K562 (cell line): ENCODE measurements around the gene MRFAP1. TPM values are rescaled to one million over a fixed set of nuclear protein-coding genes. Genes with fewer than 3 reads are reported as not detected.

Experiments used
- ATAC-seq: fragments of 200-7000 bp; cut with Tn5 transposase; 3 replicates; pipeline ENCODE4 v1.9.1; 2020; ENCODE audit warnings: moderate library complexity
- BruUV-seq: library from RNA; stranded (reverse); fragments of 400-500 nt; replicated peaks from 2 replicates; lab custom pipeline; 2021; lab: Mats Ljungman, UMichigan
- CTCF ChIA-PET: fragments of 300-600 bp; formaldehyde crosslinking; extraction: SDS; loops from one replicate; lab custom pipeline; 2021; ENCODE audit warnings: low intra/inter-chr PET ratio; lab: Yijun Ruan, JAX
- POLR2A ChIA-PET: fragments of 300-600, 350-650 bp; sonication (Branson Sonifier 250); formaldehyde crosslinking; extraction: SDS; loops from one replicate; lab custom pipeline; 2021; ENCODE audit warnings: antibody characterized with exemption, inconsistent platforms; lab: Yijun Ruan, JAX
- DNase-seq, 4 experiments: peaks; one replicate each; pipeline versions ENCODE4 v3.0.0 to v3.0.0-alpha.2; 2011 to 2018; ENCODE audit warnings: low spot score in 3 of 4, mixed read lengths in 3 of 4; ENCODE audit errors: extremely low read depth in 1 of 4
- FAIRE-seq: peaks from 2 replicates; lab custom pipeline; 2011; peaks lifted over from hg19 to GRCh38; lab: Jason Lieb, UNC
- H2AFZ ChIP-seq: 2 replicates; pipeline ENCODE4 v1.6.0; 2011; ENCODE audit warnings: low read depth, low read length, control low read depth, inconsistent platforms
- H3K27ac ChIP-seq: fragments of 200-600 bp; 3 replicates; pipeline ENCODE4 v1.8.0; 2011; ENCODE audit warnings: low read depth, mild to moderate bottlenecking, control low read depth, inconsistent platforms, low read length, moderate library complexity, mixed read lengths; ENCODE audit errors: extremely low read depth
- H3K27me3 ChIP-seq, 2 experiments: fragments of 300-600 bp in 1 of 2; 2 replicates in 1 of 2; 3 replicates in 1 of 2; pipeline versions ENCODE4 v1.6.0 to v1.8.0; 2011; ENCODE audit warnings: inconsistent platforms in 2 of 2, low read length in 2 of 2, mild to moderate bottlenecking in 1 of 2, mixed read lengths in 1 of 2, moderate library complexity in 1 of 2; ENCODE audit not compliant: control insufficient read depth in 2 of 2, insufficient read depth in 2 of 2
- H3K36me3 ChIP-seq: fragments of 300-600 bp; 3 replicates; pipeline ENCODE4 v1.8.0; 2011; ENCODE audit warnings: mild to moderate bottlenecking, low read length, inconsistent platforms; ENCODE audit not compliant: control insufficient read depth, insufficient read depth
- H3K4me1 ChIP-seq, 2 experiments: fragments of 200-600 bp in 1 of 2; replicated peaks in 1 of 2; 2 replicates in 1 of 2; 3 replicates in 1 of 2; pipeline versions ENCODE4 v1.5.1 to v1.8.0; 2011; ENCODE audit warnings: inconsistent platforms in 2 of 2, low read length in 2 of 2, mild to moderate bottlenecking in 1 of 2, mixed read lengths in 1 of 2, moderate library complexity in 1 of 2; ENCODE audit not compliant: control insufficient read depth in 2 of 2, insufficient read depth in 2 of 2
- H3K4me2 ChIP-seq: 2 replicates; pipeline ENCODE4 v1.6.1; 2011; ENCODE audit warnings: low read length, control low read depth, inconsistent platforms, mixed read lengths; ENCODE audit not compliant: insufficient read depth
- H3K4me3 ChIP-seq: fragments of 200-600 bp; sonication (generic), shearing (Covaris generic); 2 replicates; pipeline ENCODE4 v1.5.1; 2016; ENCODE audit warnings: control low read depth, inconsistent platforms
- H3K79me2 ChIP-seq: fragments of 200-600 bp; 3 replicates; pipeline ENCODE4 v1.8.0; 2011; ENCODE audit warnings: low read length, inconsistent platforms; ENCODE audit not compliant: control insufficient read depth, insufficient read depth
- H3K9ac ChIP-seq, 2 experiments: 2 replicates each; pipeline versions ENCODE4 v1.6.0 to v1.6.1; 2011; ENCODE audit warnings: low read depth in 2 of 2, low read length in 2 of 2, control low read depth in 1 of 2, inconsistent platforms in 1 of 2, mild to moderate bottlenecking in 1 of 2, mixed read lengths in 1 of 2; ENCODE audit not compliant: insufficient read depth in 1 of 2
- H3K9me1 ChIP-seq: one replicate; pipeline ENCODE4 v1.6.0; 2011; ENCODE audit warnings: inconsistent platforms, mild to moderate bottlenecking, low read length, moderate library complexity; ENCODE audit not compliant: control insufficient read depth, insufficient read depth
- H3K9me3 ChIP-seq: replicated peaks from 2 replicates; pipeline ENCODE4 v1.5.1; 2011; ENCODE audit warnings: low read depth, low read length, inconsistent platforms; ENCODE audit not compliant: control insufficient read depth, insufficient read depth
- H4K20me1 ChIP-seq: replicated peaks from 2 replicates; pipeline ENCODE4 v1.6.1; 2011; ENCODE audit warnings: low read length, inconsistent platforms, mixed read lengths; ENCODE audit not compliant: control insufficient read depth, insufficient read depth
- CBFB ChIP-seq: sonication (generic); formaldehyde crosslinking; IDR thresholded peaks from 2 replicates; pipeline ENCODE4 v1.4.0; 2020; ENCODE audit warnings: mild to moderate bottlenecking, missing genetic modification reagents
- CC2D1A ChIP-seq: fragments of 450-650 bp; IDR thresholded peaks from 2 replicates; pipeline ENCODE4 v1.6.1; 2017; ENCODE audit warnings: mild to moderate bottlenecking
- CREBBP ChIP-seq: IDR thresholded peaks from one replicate; pipeline ENCODE4 v1.6.1; 2012; ENCODE audit warnings: low read depth, mild to moderate bottlenecking, control low read depth, inconsistent platforms, low read length
- DLX4 ChIP-seq: fragments of 250-450 bp; sonication (Bioruptor Pico); IDR thresholded peaks from 2 replicates; pipeline ENCODE4 v1.6.1; 2021; ENCODE audit warnings: mild to moderate bottlenecking
- ELK3 ChIP-seq: fragments of 450-650 bp; formaldehyde crosslinking; IDR thresholded peaks from 2 replicates; pipeline ENCODE4 v1.4.0; 2020; ENCODE audit warnings: mild to moderate bottlenecking
- ETV5 ChIP-seq: sonication (generic); formaldehyde crosslinking; IDR thresholded peaks from 2 replicates; pipeline ENCODE4 v1.4.0; 2020; ENCODE audit warnings: low read depth, mild to moderate bottlenecking, missing genetic modification reagents
- FOXJ3 ChIP-seq: sonication (generic); formaldehyde crosslinking; IDR thresholded peaks from 2 replicates; pipeline ENCODE4 v1.4.0; 2020; ENCODE audit warnings: mild to moderate bottlenecking, missing genetic modification reagents
- HDAC1 ChIP-seq, 2 experiments: fragments of 450-650 bp; IDR thresholded peaks; 2 replicates each; pipeline ENCODE4 v1.6.1; 2016 to 2017; ENCODE audit warnings: inconsistent platforms in 1 of 2, mild to moderate bottlenecking in 1 of 2, moderate library complexity in 1 of 2
- HDAC8 ChIP-seq: fragments of 450-650 bp; IDR thresholded peaks from 2 replicates; pipeline ENCODE4 v1.6.1; 2016; ENCODE audit warnings: mild to moderate bottlenecking, missing genetic modification characterization, moderate library complexity, missing compliant biosample characterization
- KLF6 ChIP-seq: fragments of 250-450 bp; sonication (Bioruptor Pico); IDR thresholded peaks from 2 replicates; pipeline ENCODE4 v1.4.0; 2020; ENCODE audit warnings: mild to moderate bottlenecking, moderate library complexity, borderline replicate concordance
- RBBP5 ChIP-seq: fragments of 200-600 bp; sonication (generic); IDR thresholded peaks from 2 replicates; pipeline ENCODE4 v1.6.1; 2012; ENCODE audit warnings: borderline replicate concordance, mild to moderate bottlenecking, low read length, control low read depth, inconsistent platforms; ENCODE audit not compliant: insufficient read depth, poor library complexity, severe bottlenecking
- SMARCB1 ChIP-seq: IDR thresholded peaks from 2 replicates; pipeline ENCODE4 v1.6.1; 2011; ENCODE audit warnings: improper control_type of control experiment, low read depth; ENCODE audit not compliant: insufficient read length
- STAT6 ChIP-seq: sonication (generic); formaldehyde crosslinking; IDR thresholded peaks from 2 replicates; pipeline ENCODE4 v1.8.1; 2023; ENCODE audit warnings: mild to moderate bottlenecking, missing genetic modification reagents
- TCF7 ChIP-seq: sonication (generic); IDR thresholded peaks from 2 replicates; pipeline ENCODE4 v1.6.1; 2016; ENCODE audit warnings: antibody characterized with exemption, borderline replicate concordance
- TFAP4 ChIP-seq: sonication (generic); formaldehyde crosslinking; IDR thresholded peaks from 2 replicates; pipeline ENCODE4 v1.8.0; 2022; ENCODE audit warnings: missing genetic modification reagents, mild to moderate bottlenecking, moderate library complexity, borderline replicate concordance
- ZBTB8A ChIP-seq: fragments of 450-650 bp; IDR thresholded peaks from 2 replicates; pipeline ENCODE4 v1.6.1; 2018; ENCODE audit warnings: mild to moderate bottlenecking, moderate library complexity; ENCODE audit not compliant: partially characterized antibody
- ZNF778 ChIP-seq: fragments of 450-650 bp; formaldehyde crosslinking; IDR thresholded peaks from 2 replicates; pipeline ENCODE4 v1.4.0; 2020; ENCODE audit warnings: mild to moderate bottlenecking, moderate library complexity
- WGBS: fragments of 100-300 bp; shearing (Covaris generic); methylation state at CpG from one replicate; pipeline ENCODE4 v1.1.6; 2016; ENCODE audit warnings: low coverage, mixed read lengths; ENCODE audit not compliant: insufficient coverage; ENCODE audit errors: missing lambda C conversion rate; 5-methylcytosine and 5-hydroxymethylcytosine counted together
- in situ Hi-C: fragments of 300-500 bp; cut with MboI; formaldehyde crosslinking; loops from 4 replicates; pipeline ENCODE4 v1.15.0; 2018; ENCODE audit warnings: inconsistent platforms, mixed read lengths
- intact Hi-C: fragments of 100-400 bp; cut with micrococcal nuclease; formaldehyde crosslinking; loops from 2 replicates; pipeline ENCODE4 v1.14.2; 2022
- polyA plus RNA-seq, 8 experiments: library from polyadenylated mRNA; depleted of rRNA in 4 of 8; stranded (reverse) in 5 of 8; unstranded in 3 of 8; fragments of >200 nt; fragmentation: Nextera tagmentation in 2 of 8; fragmentation: Illumina TruSeq in 1 of 8; extraction: Ambion mirVana in 2 of 8; extraction: Trizol in 1 of 8; gene quantifications; 2 replicates each; pipeline versions ENCODE4 v1.2.1 to v1.2.3, GENCODE V29; 2011 to 2014; ENCODE audit warnings: inconsistent platforms in 1 of 8, missing spikeins in 1 of 8
- total RNA-seq, 7 experiments: library from RNA; depleted of rRNA in 6 of 7; stranded (reverse); fragments of >200 nt in 6 of 7; fragmentation: Illumina TruSeq in 2 of 7; extraction: Trizol in 2 of 7; gene quantifications; 2 replicates each; pipeline versions ENCODE4 v1.2.1 to v1.2.3, GENCODE V29; 2011 to 2021; ENCODE audit warnings: low replicate concordance in 1 of 7

The MRFAP1 gene
- total and polyA plus RNA-seq, 9 of the 15 experiments (the other 6 are each of a cell fraction or from before 2014, with no cell fraction given), result 46.0 to 270 (median 151) TPM

GRCh38 chr4:6674500-6675149 lies 34.1 kb downstream of the MRFAP1 start:
- under 1% methylated on average over 37 of the region's 40 CpGs for WGBS
- peak overlapping the region; percentile 90 to 96 for H3K9ac ChIP-seq
- peak overlapping the region; percentile 90 for H3K4me2 ChIP-seq
- H3K9me1 ChIP-seq, result no peaks in the 10 kb centered on the region
- POLR2A ChIA-PET, result interaction anchor here (0.5 to 5.4 kb wide), 26 partner anchors 9 to 407 kb away, joined by 3 to 40 read pairs (median 4); partner anchors contain the start of genes MRFAP1, MRFAP1L1 and S100P
- H3K36me3 ChIP-seq, result peaks cover 37% of the 10 kb centered on the region
- ATAC-seq (peak; percentile 27), FAIRE-seq (peak; percentile 89), DNase-seq (peak in 3 of 4 experiments; percentile 37 to 83 (median 64))
- no peaks in the 10 kb centered on the region for H3K27me3 ChIP-seq
- CTCF ChIA-PET, result no interaction called here
- in situ Hi-C loops (no loop called here), intact Hi-C loops (loop anchor here (2.0 to 5.0 kb wide), 4 partner anchors 32 to 127 kb away; partner anchors contain the start of genes BLOC1S4 and MRFAP1)
- H3K4me3 ChIP-seq, result peak overlapping the region; percentile 95
- H2AFZ ChIP-seq, result peak overlapping the region; percentile 98; the same call in 1 of the 2 replicates
- H3K4me1 ChIP-seq, result peaks cover 29 to 33% of the 10 kb centered on the region in 2 experiments
- H3K9me3 ChIP-seq, result no peaks in the 10 kb centered on the region; the same call in 1 of the 2 replicates
- BruUV-seq, result no TSS peak
- H3K27ac ChIP-seq, result peak overlapping the region; percentile 99
- H3K79me2 ChIP-seq, result peaks cover 44% of the 10 kb centered on the region
- H4K20me1 ChIP-seq, result peaks cover 34% of the 10 kb centered on the region; the same call in 1 of the 2 replicates
- TF ChIP-seq ZNF778, result no peak
- no peak for TF ChIP-seq TCF7
- TF ChIP-seq HDAC8, result no peak
- TF ChIP-seq STAT6 (CRISPR knock-in tag), result no peak
- peak; percentile 72 for TF ChIP-seq CREBBP
- no peak for TF ChIP-seq ELK3 (CRISPR knock-in tag)
- no peak for TF ChIP-seq ETV5 (CRISPR knock-in tag)
- TF ChIP-seq TFAP4, result peak; percentile 25; the same call in 1 of the 2 replicates
- TF ChIP-seq CC2D1A, result peak; percentile 53; the same call in 1 of the 2 replicates
- TF ChIP-seq CBFB (CRISPR knock-in tag), result no peak
- TF ChIP-seq SMARCB1, result no peak
- peak; percentile 21 for TF ChIP-seq RBBP5
- TF ChIP-seq HDAC1 (IDR thresholded peaks at IDR 0.05), result peak in 1 of 2 experiments; percentile 66; a peak in 1 of 4 replicates
- TF ChIP-seq DLX4 (CRISPR knock-in tag), result no peak
- TF ChIP-seq KLF6 (CRISPR knock-in tag), result no peak
- no peak for TF ChIP-seq FOXJ3 (CRISPR knock-in tag)
- TF ChIP-seq ZBTB8A, result no peak
